K562 (cell line): ENCODE data around the gene BCL2L15. TPM values are rescaled to one million over a fixed set of nuclear protein-coding genes. Genes with fewer than 3 reads are reported as not detected.

Experiments used
- ATAC-seq: fragments of 200-7000 bp; cut with Tn5 transposase; 3 replicates; pipeline ENCODE4 v1.9.1; 2020; ENCODE audit warnings: moderate library complexity
- BruUV-seq: library from RNA; stranded (reverse); fragments of 400-500 nt; replicated peaks from 2 replicates; lab custom pipeline; 2021; lab: Mats Ljungman, UMichigan
- CTCF ChIA-PET: fragments of 300-600 bp; formaldehyde crosslinking; extraction: SDS; loops from one replicate; lab custom pipeline; 2021; ENCODE audit warnings: low intra/inter-chr PET ratio; lab: Yijun Ruan, JAX
- POLR2A ChIA-PET: fragments of 300-600, 350-650 bp; sonication (Branson Sonifier 250); formaldehyde crosslinking; extraction: SDS; loops from one replicate; lab custom pipeline; 2021; ENCODE audit warnings: antibody characterized with exemption, inconsistent platforms; lab: Yijun Ruan, JAX
- DNase-seq, 4 experiments: peaks; one replicate each; pipeline versions ENCODE4 v3.0.0 to v3.0.0-alpha.2; 2011 to 2018; ENCODE audit warnings: low spot score in 3 of 4, mixed read lengths in 3 of 4; ENCODE audit errors: extremely low read depth in 1 of 4
- FAIRE-seq: peaks from 2 replicates; lab custom pipeline; 2011; peaks lifted over from hg19 to GRCh38; lab: Jason Lieb, UNC
- H2AFZ ChIP-seq: 2 replicates; pipeline ENCODE4 v1.6.0; 2011; ENCODE audit warnings: low read depth, low read length, control low read depth, inconsistent platforms
- H3K27ac ChIP-seq: fragments of 200-600 bp; 3 replicates; pipeline ENCODE4 v1.8.0; 2011; ENCODE audit warnings: low read depth, mild to moderate bottlenecking, control low read depth, inconsistent platforms, low read length, moderate library complexity, mixed read lengths; ENCODE audit errors: extremely low read depth
- H3K27me3 ChIP-seq, 2 experiments: fragments of 300-600 bp in 1 of 2; 2 replicates in 1 of 2; 3 replicates in 1 of 2; pipeline versions ENCODE4 v1.6.0 to v1.8.0; 2011; ENCODE audit warnings: inconsistent platforms in 2 of 2, low read length in 2 of 2, mild to moderate bottlenecking in 1 of 2, mixed read lengths in 1 of 2, moderate library complexity in 1 of 2; ENCODE audit not compliant: control insufficient read depth in 2 of 2, insufficient read depth in 2 of 2
- H3K36me3 ChIP-seq: fragments of 300-600 bp; 3 replicates; pipeline ENCODE4 v1.8.0; 2011; ENCODE audit warnings: mild to moderate bottlenecking, low read length, inconsistent platforms; ENCODE audit not compliant: control insufficient read depth, insufficient read depth
- H3K4me1 ChIP-seq, 2 experiments: fragments of 200-600 bp in 1 of 2; replicated peaks in 1 of 2; 2 replicates in 1 of 2; 3 replicates in 1 of 2; pipeline versions ENCODE4 v1.5.1 to v1.8.0; 2011; ENCODE audit warnings: inconsistent platforms in 2 of 2, low read length in 2 of 2, mild to moderate bottlenecking in 1 of 2, mixed read lengths in 1 of 2, moderate library complexity in 1 of 2; ENCODE audit not compliant: control insufficient read depth in 2 of 2, insufficient read depth in 2 of 2
- H3K4me2 ChIP-seq: 2 replicates; pipeline ENCODE4 v1.6.1; 2011; ENCODE audit warnings: low read length, control low read depth, inconsistent platforms, mixed read lengths; ENCODE audit not compliant: insufficient read depth
- H3K4me3 ChIP-seq: fragments of 200-600 bp; sonication (generic), shearing (Covaris generic); 2 replicates; pipeline ENCODE4 v1.5.1; 2016; ENCODE audit warnings: control low read depth, inconsistent platforms
- H3K79me2 ChIP-seq: fragments of 200-600 bp; 3 replicates; pipeline ENCODE4 v1.8.0; 2011; ENCODE audit warnings: low read length, inconsistent platforms; ENCODE audit not compliant: control insufficient read depth, insufficient read depth
- H3K9ac ChIP-seq, 2 experiments: 2 replicates each; pipeline versions ENCODE4 v1.6.0 to v1.6.1; 2011; ENCODE audit warnings: low read depth in 2 of 2, low read length in 2 of 2, control low read depth in 1 of 2, inconsistent platforms in 1 of 2, mild to moderate bottlenecking in 1 of 2, mixed read lengths in 1 of 2; ENCODE audit not compliant: insufficient read depth in 1 of 2
- H3K9me1 ChIP-seq: one replicate; pipeline ENCODE4 v1.6.0; 2011; ENCODE audit warnings: inconsistent platforms, mild to moderate bottlenecking, low read length, moderate library complexity; ENCODE audit not compliant: control insufficient read depth, insufficient read depth
- H3K9me3 ChIP-seq: replicated peaks from 2 replicates; pipeline ENCODE4 v1.5.1; 2011; ENCODE audit warnings: low read depth, low read length, inconsistent platforms; ENCODE audit not compliant: control insufficient read depth, insufficient read depth
- H4K20me1 ChIP-seq: replicated peaks from 2 replicates; pipeline ENCODE4 v1.6.1; 2011; ENCODE audit warnings: low read length, inconsistent platforms, mixed read lengths; ENCODE audit not compliant: control insufficient read depth, insufficient read depth
- ATF3 ChIP-seq, 2 experiments: fragments of 450-650 bp in 1 of 2; sonication (generic) in 1 of 2; formaldehyde crosslinking in 1 of 2; IDR thresholded peaks in 1 of 2; conservative IDR thresholded peaks in 1 of 2; 2 replicates each; pipeline versions ENCODE4 v1.6.1 to v1.8.1; 2016 to 2023; ENCODE audit warnings: mild to moderate bottlenecking in 2 of 2, moderate library complexity in 2 of 2, inconsistent platforms in 1 of 2, missing genetic modification reagents in 1 of 2
- HIVEP1 ChIP-seq: fragments of 250-450 bp; sonication (Bioruptor Pico); IDR thresholded peaks from 2 replicates; pipeline ENCODE4 v1.4.0; 2020; ENCODE audit warnings: mild to moderate bottlenecking
- MAFF ChIP-seq: IDR thresholded peaks from 2 replicates; pipeline ENCODE4 v1.6.1; 2012; ENCODE audit warnings: low read length, improper control_type of control experiment
- POLR2G ChIP-seq: fragments of 200-400 bp; formaldehyde crosslinking; IDR thresholded peaks from 2 replicates; pipeline ENCODE4 v1.6.1; 2017; ENCODE audit warnings: low read depth, mild to moderate bottlenecking, antibody characterized with exemption, low read length, moderate library complexity
- RCOR1 ChIP-seq, 2 experiments: IDR thresholded peaks; 2 replicates each; pipeline ENCODE4 v1.6.1; 2012; ENCODE audit warnings: low read depth in 2 of 2, low read length in 2 of 2, borderline replicate concordance in 1 of 2, improper control_type of control experiment in 1 of 2
- WGBS: fragments of 100-300 bp; shearing (Covaris generic); methylation state at CpG from one replicate; pipeline ENCODE4 v1.1.6; 2016; ENCODE audit warnings: low coverage, mixed read lengths; ENCODE audit not compliant: insufficient coverage; ENCODE audit errors: missing lambda C conversion rate; 5-methylcytosine and 5-hydroxymethylcytosine counted together
- in situ Hi-C: fragments of 300-500 bp; cut with MboI; formaldehyde crosslinking; loops from 4 replicates; pipeline ENCODE4 v1.15.0; 2018; ENCODE audit warnings: inconsistent platforms, mixed read lengths
- intact Hi-C: fragments of 100-400 bp; cut with micrococcal nuclease; formaldehyde crosslinking; loops from 2 replicates; pipeline ENCODE4 v1.14.2; 2022
- polyA plus RNA-seq, 8 experiments: library from polyadenylated mRNA; depleted of rRNA in 4 of 8; stranded (reverse) in 5 of 8; unstranded in 3 of 8; fragments of >200 nt; fragmentation: Nextera tagmentation in 2 of 8; fragmentation: Illumina TruSeq in 1 of 8; extraction: Ambion mirVana in 2 of 8; extraction: Trizol in 1 of 8; gene quantifications; 2 replicates each; pipeline versions ENCODE4 v1.2.1 to v1.2.3, GENCODE V29; 2011 to 2014; ENCODE audit warnings: inconsistent platforms in 1 of 8, missing spikeins in 1 of 8
- total RNA-seq, 7 experiments: library from RNA; depleted of rRNA in 6 of 7; stranded (reverse); fragments of >200 nt in 6 of 7; fragmentation: Illumina TruSeq in 2 of 7; extraction: Trizol in 2 of 7; gene quantifications; 2 replicates each; pipeline versions ENCODE4 v1.2.1 to v1.2.3, GENCODE V29; 2011 to 2021; ENCODE audit warnings: low replicate concordance in 1 of 7

The BCL2L15 gene
- total and polyA plus RNA-seq, 9 of the 15 experiments (the other 6 are each of a cell fraction or from before 2014, with no cell fraction given), result 0.06 to 0.42 (median 0.28) TPM; not detected in 1

DNA sequence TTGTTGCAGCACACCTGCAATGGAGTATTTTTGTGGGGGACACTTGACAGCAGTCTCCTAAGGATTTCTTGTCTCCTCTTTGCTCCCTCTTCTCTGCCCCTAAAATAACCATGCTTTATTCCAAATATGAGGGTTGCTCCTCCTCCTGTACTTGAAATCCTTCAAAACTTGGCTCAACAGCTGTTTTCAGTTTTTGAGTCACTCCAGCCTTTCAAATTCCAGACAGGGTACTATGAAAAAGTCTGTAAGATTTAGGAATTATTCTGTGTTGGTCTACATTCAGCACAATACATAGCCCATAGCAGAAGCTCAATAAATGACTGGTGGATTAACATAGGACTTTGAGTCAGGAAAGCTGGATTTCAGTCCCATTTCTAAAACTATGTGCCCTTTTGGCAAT is 11.7 kb upstream of the BCL2L15 start (continued):
- TF ChIP-seq RCOR1 (IDR thresholded peaks at IDR 0.05; ENCODE audit: borderline replicate concordance in 1 of 2, low read depth in 2 of 2, low read length in 2 of 2), result no peak
- no peak for TF ChIP-seq POLR2G
- TF ChIP-seq MAFF, result no peak
- no peak for TF ChIP-seq HIVEP1 (CRISPR knock-in tag)
- TF ChIP-seq, all 486 proteins: peak for 0

DNA sequence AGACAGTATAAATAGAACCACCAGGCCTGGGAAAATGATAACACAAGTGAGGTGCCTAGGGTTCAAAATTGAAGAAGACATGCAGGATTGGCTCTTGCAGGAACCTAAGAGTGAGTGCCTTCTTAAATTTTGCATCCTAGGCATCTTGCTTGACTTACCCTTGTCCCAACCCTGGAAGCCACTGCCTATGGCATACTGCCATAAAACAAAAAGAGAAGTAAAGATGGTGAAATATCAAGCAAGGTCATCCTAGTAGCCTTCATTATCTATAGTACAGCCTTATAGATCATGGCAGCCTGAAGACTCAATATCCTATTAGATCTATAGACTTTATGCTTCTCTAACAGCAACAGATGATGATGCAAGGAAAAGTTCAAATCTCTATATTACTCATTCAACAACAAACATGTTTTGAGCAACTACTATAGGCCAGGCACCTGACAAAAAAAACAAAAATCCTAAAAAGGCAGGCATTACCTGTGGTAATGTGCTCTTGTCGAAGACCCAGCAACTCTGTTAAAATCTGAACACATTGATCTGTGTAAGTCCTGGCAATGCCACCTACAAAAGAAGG is 10.9 kb upstream of the BCL2L15 start:
- intact Hi-C loops, result no loop called here
- no TSS peak for BruUV-seq
- no peak overlapping the region for H3K27ac ChIP-seq

More for the DNA sequence above, 10.9 kb upstream of the BCL2L15 start:
- 70% methylated on average over 1 of the region's 1 CpG for WGBS
- Histone ChIP-seq H3K9me1 (no peaks in the 10 kb centered on the region), H3K4me1 (peaks cover 1 to 3% of the 10 kb centered on the region in 2 experiments; a peak in 3 of 5 replicates), H3K4me2 (no peak overlapping the region), H3K79me2 (peaks cover 8% of the 10 kb centered on the region), H3K4me3 (no peak overlapping the region), H3K9ac (no peak overlapping the region), H3K9me3 (no peaks in the 10 kb centered on the region), H3K36me3 (peaks cover 75% of the 10 kb centered on the region), H3K27me3 (no peaks in the 10 kb centered on the region)
- in situ Hi-C loops, result no loop called here
- POLR2A ChIA-PET, result no interaction called here
- TF ChIP-seq ATF3 (IDR thresholded peaks at IDR 0.05), result peak; percentile 32; the same call in 1 of the 2 replicates
- TF ChIP-seq ATF3 (CRISPR knock-in tag; conservative IDR thresholded peaks at IDR 0.05), result no peak
- TF ChIP-seq RCOR1 (IDR thresholded peaks at IDR 0.05; ENCODE audit: borderline replicate concordance in 1 of 2, low read depth in 2 of 2, low read length in 2 of 2), result no peak
- TF ChIP-seq, all 486 proteins: peak for 1
- no peaks in the 10 kb centered on the region for H4K20me1 ChIP-seq
- H2AFZ ChIP-seq, result no peak overlapping the region
- DNase-seq (no peak), ATAC-seq (no peak), FAIRE-seq (peak; percentile 29)
- CTCF ChIA-PET, result interaction anchor here (0.7 kb wide), 1 partner anchor 53 kb away, joined by 6 read pairs; no protein-coding TSS in a partner anchor
